ENCODE measurements around the gene GOLIM4. TPM values are rescaled to one million over a fixed set of nuclear protein-coding genes. Genes with fewer than 3 reads are reported as not detected.

GOLIM4 gene
- total and polyA plus RNA-seq, 2 experiments from 2014 or later: 34.4 to 50.5 TPM

GRCh38 chr3:168123201-168124176 lies 27.8 kb upstream of the GOLIM4 start:
- Histone ChIP-seq H3K4me1 (ENCODE audit: insufficient read depth) (no peaks in the 10 kb centered on the region), H3K9me2 (ENCODE audit: insufficient read depth) (0 out of 2 replicates have a peak, but pooled peaks cover 4% of the 10 kb centered on the region), H3F3A (replicated peaks; ENCODE audit: low read depth) (no peaks in the 10 kb centered on the region), H3K27ac (ENCODE audit: low read depth) (no peak overlapping the region), H3K4me3 (no peak overlapping the region), H3K27me3 (ENCODE audit: insufficient read depth) (no peaks in the 10 kb centered on the region), H4K20me1 (replicated peaks; ENCODE audit: insufficient read depth) (no peaks in the 10 kb centered on the region), H2AFZ (no peak overlapping the region; the same call in 1 of the 2 replicates), H3K4me2 (no peak overlapping the region), H3K36me3 (ENCODE audit: insufficient read depth) (0 out of 2 replicates have a peak, but pooled peaks cover 3% of the 10 kb centered on the region), H3K79me2 (replicated peaks; ENCODE audit: insufficient read depth) (no peaks in the 10 kb centered on the region)
- no peak for ATAC-seq
- no peak for TF ChIP-seq POLR2AphosphoS5 (IDR thresholded peaks at IDR 0.05; ENCODE audit: low read depth)
- TF ChIP-seq ZNF331 (CRISPR knock-in tag; IDR thresholded peaks at IDR 0.05; ENCODE audit: low read depth): no peak
- TF ChIP-seq REST (IDR thresholded peaks at IDR 0.05; ENCODE audit: unreplicated experiment): no peak
- TF ChIP-seq CTCF (conservative IDR thresholded peaks at IDR 0.05; ENCODE audit: low read depth in 2 of 2): no peak
- no peak for TF ChIP-seq EZH2 (IDR thresholded peaks at IDR 0.05; ENCODE audit: low read depth, unreplicated experiment)
- no peak for TF ChIP-seq NANOG (IDR thresholded peaks at IDR 0.05; ENCODE audit: borderline replicate concordance)
- TF ChIP-seq ZNF114 (CRISPR knock-in tag; IDR thresholded peaks at IDR 0.05): no peak
- no peak for TF ChIP-seq EZH2phosphoT487 (IDR thresholded peaks at IDR 0.05; ENCODE audit: unreplicated experiment)
- TF ChIP-seq JUNB (IDR thresholded peaks at IDR 0.05; ENCODE audit: unreplicated experiment): no peak
- no peak for TF ChIP-seq CREB1 (CRISPR knock-in tag; IDR thresholded peaks at IDR 0.05; ENCODE audit: low read depth)
- TF ChIP-seq STAT1 (IDR thresholded peaks at IDR 0.05; ENCODE audit: unreplicated experiment): no peak
- H3K4me1 Mint-ChIP-seq: peaks cover 5% of the 10 kb centered on the region; the same call in 2 of the 3 replicates
- no peaks in the 10 kb centered on the region for H3K27me3 Mint-ChIP-seq (ENCODE audit: insufficient read depth, low read depth, poor library complexity)
- DNase-seq (ENCODE audit: low spot score): no peak
- peaks cover 9% of the 10 kb centered on the region; the same call in 2 of the 3 replicates for H3K36me3 Mint-ChIP-seq (ENCODE audit: low read depth)
- no peak overlapping the region for H3K4me3 Mint-ChIP-seq
- H3K27ac Mint-ChIP-seq: no peak overlapping the region
- H3K9me3 Mint-ChIP-seq: peaks cover 23% of the 10 kb centered on the region
